Activated CD8-positive, alpha-beta memory T cell treated with anti-CD3 and anti-CD28 coated beads, Interleukin-2, amount 50 U/mL, for 1 hour (primary cell): ENCODE data around the gene B3GALNT2.
"Not testable (repeated sequence)": the region's sequence is repeated elsewhere in the genome, so short reads cannot be mapped to it uniquely, and the experiment has no call there.

Experiments
- DNase-seq: peaks from one replicate; pipeline ENCODE4 v3.0.0-alpha.2; 2020; ENCODE audit errors: extremely low read depth

B3GALNT2 gene

DNA sequence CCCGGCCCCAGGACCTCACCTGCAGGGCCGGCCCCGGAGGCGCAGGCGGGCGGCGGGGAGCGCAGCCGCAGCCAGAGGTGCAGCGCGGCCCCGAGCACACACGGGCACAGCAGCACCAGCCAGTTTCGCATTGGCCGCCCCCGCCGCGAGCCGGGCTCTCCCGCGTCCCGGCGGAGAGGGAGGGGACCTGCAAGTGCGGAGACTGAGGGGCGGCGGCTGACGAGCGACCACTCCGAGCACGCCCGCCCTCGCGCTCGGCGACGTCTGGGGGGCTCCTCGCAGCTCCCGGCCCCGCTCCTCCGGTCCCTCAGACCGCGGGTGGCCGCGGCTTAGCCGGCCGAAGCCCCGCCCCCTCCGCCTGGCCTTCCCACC lies at the start of gene B3GALNT2:
B3GALNT2 (minus strand) TSS at position 331 of the 372 bp plus-strand sequence; CDS start at position 131, 200 bp downstream.
- DNase-seq: peak; percentile 24

DNA sequence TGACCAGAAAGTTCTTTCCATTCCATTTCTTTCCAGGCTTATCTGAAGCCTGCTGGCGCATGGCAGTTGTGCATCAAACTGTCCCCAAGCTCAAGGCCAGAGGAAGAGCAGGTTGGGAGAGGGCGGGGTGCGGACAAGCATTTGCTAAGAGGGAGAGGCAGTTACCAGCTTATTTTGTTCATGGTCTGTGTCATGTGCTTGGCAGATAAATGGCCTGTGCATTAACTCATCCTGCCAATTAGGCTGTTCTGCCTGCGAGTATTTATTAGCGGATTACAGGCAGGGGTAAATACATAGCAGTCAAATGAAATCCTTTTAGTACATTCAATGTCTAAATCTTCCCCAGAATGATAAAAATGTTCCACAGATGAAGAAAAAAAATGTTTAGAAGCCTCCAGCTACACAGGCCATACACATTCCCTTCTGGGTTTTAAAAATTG lies 48.9 kb upstream of the B3GALNT2 start:
- DNase-seq: no peak

DNA sequence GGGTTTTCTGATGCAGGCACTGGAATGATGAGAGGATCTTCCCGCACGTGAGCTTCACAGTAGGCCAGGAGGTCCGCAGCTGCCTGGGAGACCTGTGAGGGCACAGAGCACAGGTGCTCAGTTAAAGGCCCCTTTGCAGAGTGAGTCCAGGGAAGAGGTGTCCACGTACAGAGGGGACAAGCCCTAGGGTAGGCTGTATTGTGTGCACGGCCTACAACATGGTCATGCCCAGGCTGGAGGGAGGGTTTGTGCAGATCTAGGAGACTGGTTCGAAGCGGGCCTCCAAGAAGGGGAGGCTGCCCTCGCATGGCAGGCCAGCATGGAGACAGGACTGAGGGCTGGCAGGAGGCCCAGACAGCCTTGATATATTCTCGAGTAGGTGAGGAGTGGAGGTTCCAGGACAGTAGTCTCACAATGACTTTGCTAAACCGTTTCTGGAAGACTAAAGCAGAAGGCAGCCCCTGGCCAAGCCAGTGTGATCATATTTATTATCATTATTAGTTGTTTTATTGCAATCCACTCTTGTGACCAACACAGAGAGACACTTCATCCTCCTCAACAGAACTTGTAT lies 48.0 kb upstream of the B3GALNT2 start:
- no peak for DNase-seq

DNA sequence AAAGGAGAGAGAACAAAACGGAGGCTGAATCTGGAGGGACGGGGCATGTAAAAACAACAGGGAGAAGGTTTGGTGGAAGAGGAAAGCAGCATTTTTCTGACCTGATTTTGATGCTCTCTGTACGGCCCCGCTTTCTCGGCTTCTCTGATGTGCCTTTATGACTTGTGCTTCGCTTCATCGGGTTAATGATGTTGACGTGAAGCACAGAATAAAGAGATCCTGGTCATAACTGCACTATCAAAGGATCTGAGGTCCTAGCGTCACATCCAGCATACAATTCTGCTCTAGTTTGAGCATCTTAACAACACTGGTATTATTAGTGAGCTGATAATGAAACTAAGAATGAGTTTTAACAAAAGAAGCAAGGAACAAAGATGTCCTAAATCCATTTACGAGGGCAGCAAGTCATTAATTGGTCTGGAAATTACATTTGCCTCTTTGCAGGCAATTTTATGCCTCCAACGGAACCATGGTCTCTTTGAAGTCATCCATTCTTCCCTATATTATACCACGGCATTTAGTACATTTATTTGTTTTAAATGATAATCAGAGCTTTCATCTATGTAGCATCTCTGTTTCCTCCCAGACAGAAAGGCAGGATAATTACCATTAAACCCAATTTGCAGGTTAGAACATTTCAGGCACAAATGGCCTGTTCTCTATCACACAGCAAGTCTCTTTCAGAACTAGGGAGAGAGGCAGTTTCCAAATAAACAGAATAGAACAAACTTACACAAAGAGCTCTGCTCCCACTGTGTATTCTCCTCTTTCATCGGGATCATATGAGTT lies 45.3 kb upstream of the B3GALNT2 start:
- DNase-seq: no peak

GRCh38 chr1:235546369-235547155 lies 42.3 kb upstream of the B3GALNT2 start:
- not testable (repeated sequence) for DNase-seq

GRCh38 chr1:235545292-235545930 lies 41.2 kb upstream of the B3GALNT2 start:
- DNase-seq: no peak

GRCh38 chr1:235542845-235543244 lies 38.6 kb upstream of the B3GALNT2 start:
- not testable (repeated sequence) for DNase-seq

GRCh38 chr1:235533476-235534168 lies 29.4 kb upstream of the B3GALNT2 start:
- no peak for DNase-seq

DNA sequence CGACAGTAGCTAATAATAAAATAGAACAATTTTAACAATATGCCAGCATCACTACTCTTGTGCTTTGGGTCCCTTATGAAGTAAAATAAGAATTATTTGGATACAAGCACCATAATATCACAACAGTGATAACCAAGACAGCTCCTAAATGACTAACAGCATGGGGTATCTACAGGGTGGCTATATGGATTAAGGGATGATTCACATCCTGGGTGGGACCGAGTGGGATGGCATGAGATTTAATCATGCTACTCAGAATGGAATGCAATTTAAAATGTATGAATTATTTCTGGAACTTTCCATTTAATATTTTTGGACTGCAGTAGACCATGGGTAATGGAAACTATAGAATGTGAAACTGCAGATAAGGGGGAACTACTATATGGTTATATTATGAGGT lies 28.1 kb upstream of the B3GALNT2 start:
- no peak for DNase-seq

DNA sequence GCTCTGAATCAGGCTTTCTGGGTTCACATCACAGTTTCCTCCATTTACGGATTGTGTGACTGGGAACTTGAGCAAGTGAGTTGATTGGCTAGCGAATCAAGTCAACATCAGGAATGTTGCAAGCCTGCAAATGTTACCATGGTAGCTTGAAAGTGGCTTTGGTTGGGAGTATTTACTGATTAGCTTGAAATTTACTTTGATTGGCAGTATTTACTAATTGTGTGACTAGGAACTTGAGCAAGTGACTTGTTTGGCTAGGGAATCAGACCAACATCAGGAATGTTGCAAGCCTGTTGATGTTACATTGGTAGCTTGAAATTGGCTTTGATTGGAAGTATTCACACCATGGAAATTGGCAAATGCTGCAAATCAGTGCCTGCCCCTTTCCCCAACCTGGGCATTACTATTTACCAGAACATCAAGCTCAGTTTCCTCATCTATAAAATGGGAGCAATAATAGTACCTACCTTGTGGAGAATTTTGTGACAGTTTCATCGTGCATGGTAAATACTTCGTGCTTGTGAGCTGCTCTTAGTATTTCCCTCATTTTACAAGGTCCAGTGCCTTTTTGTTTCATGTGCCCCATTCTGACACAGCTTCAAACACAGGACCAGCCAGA lies 23.1 kb upstream of the B3GALNT2 start:
- no peak for DNase-seq

GRCh38 chr1:235525314-235525713 lies 21.1 kb upstream of the B3GALNT2 start:
- DNase-seq: no peak

GRCh38 chr1:235516862-235517446 lies 12.7 kb upstream of the B3GALNT2 start:
- DNase-seq: no peak

DNA sequence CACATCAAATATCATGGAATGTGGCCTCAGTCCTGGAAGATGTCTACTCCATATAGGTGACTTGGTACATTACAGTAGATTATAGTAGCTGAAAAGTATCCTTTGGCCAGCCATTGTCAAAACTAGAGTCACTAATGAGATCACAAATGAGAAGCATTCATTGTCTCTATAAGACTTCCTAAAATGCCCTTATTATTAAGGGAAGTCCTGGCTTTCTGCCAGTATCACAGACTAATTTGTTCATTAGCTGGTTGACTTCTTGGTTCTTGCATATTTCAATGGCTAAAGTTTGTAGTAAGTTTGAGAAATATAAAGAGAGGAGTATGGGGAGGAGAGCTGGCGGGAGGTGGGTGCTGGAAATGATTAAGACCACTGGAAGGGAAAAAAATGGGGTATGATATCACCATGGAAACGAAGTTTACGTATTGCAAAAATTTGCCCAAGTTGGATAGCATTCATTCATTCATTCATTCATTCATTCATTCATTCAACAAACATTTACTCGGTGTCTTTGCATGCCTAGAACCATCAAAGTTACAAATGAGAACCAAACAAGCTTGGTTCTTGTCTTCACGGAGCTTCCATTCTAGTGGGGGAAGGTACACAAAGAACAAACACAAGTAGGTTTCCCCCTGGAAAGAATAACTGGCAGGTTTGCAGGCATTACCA lies 11.7 kb upstream of the B3GALNT2 start:
- DNase-seq: no peak

DNA sequence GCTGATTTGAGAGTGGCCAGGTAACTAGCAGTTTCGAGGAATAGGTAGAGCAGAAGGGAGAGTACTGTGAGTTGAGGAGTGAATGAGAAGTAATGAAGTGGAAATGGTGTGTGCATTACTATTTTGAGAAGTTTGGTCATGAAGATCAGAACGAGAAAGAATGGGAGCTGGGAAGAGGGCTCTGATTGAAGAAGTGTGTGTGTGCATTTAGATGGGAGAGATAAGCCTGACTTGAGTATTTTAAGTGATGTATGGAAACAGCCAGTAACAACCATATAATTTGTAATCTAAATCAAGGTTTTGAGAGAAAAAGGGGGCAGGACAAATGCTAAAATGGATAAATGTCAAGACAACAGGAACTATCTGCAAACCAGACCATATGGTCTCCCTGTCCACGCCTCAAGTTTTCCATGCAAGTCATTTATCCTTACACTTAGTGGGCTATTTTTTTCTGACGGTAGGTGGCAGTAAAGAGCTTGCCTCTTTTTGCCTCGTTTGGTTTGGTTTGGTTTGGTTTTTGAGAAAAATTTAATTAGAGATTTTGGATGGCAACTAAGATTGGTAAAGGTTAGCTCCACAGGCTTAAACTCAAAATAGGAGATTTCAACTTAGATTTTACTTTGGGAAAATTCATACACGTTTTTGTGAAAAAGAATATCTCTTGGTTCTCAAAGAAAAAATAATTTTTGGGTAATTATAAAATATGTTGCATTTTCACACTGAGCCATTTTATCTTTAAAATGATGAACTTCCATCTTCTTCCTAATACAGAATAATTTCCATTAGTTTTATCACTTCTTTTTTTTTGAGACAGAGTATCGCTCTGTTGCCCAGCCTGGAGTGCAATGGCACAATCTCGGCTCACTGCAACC lies 9.5 kb upstream of the B3GALNT2 start:
- no peak for DNase-seq

- no peak for DNase-seq
Measured at GRCh38 chr1:235511470-235512240, 7.4 kb upstream of the B3GALNT2 start.

DNA sequence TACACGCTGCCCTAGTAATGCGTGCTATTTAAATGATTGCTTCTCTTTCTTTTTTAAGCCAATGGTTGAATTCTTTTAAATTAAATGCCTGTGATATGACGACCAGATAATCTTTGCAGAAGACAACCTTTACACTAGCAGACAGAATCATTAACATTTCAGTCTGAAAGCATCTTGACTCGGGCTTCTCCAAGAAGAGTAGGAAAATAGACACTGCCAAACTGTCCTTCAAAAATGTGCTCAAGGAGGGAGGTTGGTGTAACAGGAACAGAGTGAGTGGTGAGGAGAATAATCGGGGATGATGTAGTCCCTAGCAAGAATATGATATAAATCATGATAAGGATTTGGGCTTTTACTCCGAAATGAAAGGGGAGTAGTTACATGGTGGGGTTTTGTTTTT lies 6.6 kb upstream of the B3GALNT2 start:
- DNase-seq: no peak

GRCh38 chr1:235507623-235508022 lies 3.4 kb upstream of the B3GALNT2 start:
- DNase-seq: no peak

- DNase-seq: peak; percentile 92
Measured at GRCh38 chr1:235504494-235505222, 406 bp upstream of the B3GALNT2 start.
